Endothelial cell of umbilical vein (primary cell): ENCODE data around the gene CCND3. TPM values are rescaled to one million over a fixed set of nuclear protein-coding genes. Genes with fewer than 3 reads are reported as not detected.
A peak's percentile ranks its signal among the peaks of the same experiment; 100 is the strongest.

Experiments
- BruUV-seq: library from RNA; stranded (reverse); fragments of 400-500 nt; replicated peaks from 2 replicates; lab custom pipeline; 2021; lab: Mats Ljungman, UMichigan
- CTCF ChIA-PET: fragments of 300-600, 350-600 bp; sonication (Branson Sonifier 250); formaldehyde crosslinking; loops from one replicate; lab custom pipeline; 2021; ENCODE audit warnings: antibody characterized with exemption, inconsistent platforms; lab: Charles Lee
- POLR2A ChIA-PET: fragments of 300-600, 350-600 bp; sonication (Branson Sonifier 250); formaldehyde crosslinking; loops from one replicate; lab custom pipeline; 2021; ENCODE audit warnings: antibody characterized with exemption, inconsistent platforms; lab: Charles Lee
- DNase-seq: peaks from one replicate; pipeline ENCODE4 v3.0.0-alpha.2; 2011; ENCODE audit warnings: low read depth, low spot score
- FAIRE-seq: peaks from 2 replicates; lab custom pipeline; 2011; peaks lifted over from hg19 to GRCh38; lab: Jason Lieb, UNC
- H2AFZ ChIP-seq: 2 replicates; pipeline ENCODE4 v1.6.0; 2012; ENCODE audit warnings: low read depth, low read length, control low read depth, inconsistent platforms
- H3K27ac ChIP-seq: 2 replicates; pipeline ENCODE4 v1.5.1; 2011; ENCODE audit warnings: low read depth, mild to moderate bottlenecking, control low read depth, low read length, moderate library complexity; ENCODE audit not compliant: insufficient read depth
- H3K27me3 ChIP-seq, 2 experiments: 2 replicates each; pipeline versions ENCODE4 v1.6.0 to v1.6.1; 2011; ENCODE audit warnings: low read length in 2 of 2, mixed read lengths in 1 of 2; ENCODE audit not compliant: control insufficient read depth in 2 of 2, insufficient read depth in 2 of 2
- H3K36me3 ChIP-seq, 2 experiments: 2 replicates in 1 of 2; 3 replicates in 1 of 2; pipeline ENCODE4 v1.5.1; 2011; ENCODE audit warnings: low read length in 2 of 2, mild to moderate bottlenecking in 1 of 2, moderate library complexity in 1 of 2; ENCODE audit not compliant: control insufficient read depth in 2 of 2, insufficient read depth in 2 of 2; ENCODE audit errors: extremely low read depth in 1 of 2
- H3K4me1 ChIP-seq: 3 replicates; pipeline ENCODE4 v1.5.1; 2011; ENCODE audit warnings: mild to moderate bottlenecking, low read length; ENCODE audit not compliant: control insufficient read depth, insufficient read depth; ENCODE audit errors: extremely low read depth
- H3K4me2 ChIP-seq: 2 replicates; pipeline ENCODE4 v1.6.1; 2011; ENCODE audit warnings: low read length, control low read depth, mixed read lengths; ENCODE audit not compliant: insufficient read depth
- H3K4me3 ChIP-seq, 3 experiments: fragments of 200-600 bp in 1 of 3; sonication (generic), shearing (Covaris generic) in 1 of 3; replicated peaks in 1 of 3; 2 replicates each; pipeline ENCODE4 v1.5.1; 2011 to 2016; ENCODE audit warnings: control low read depth in 3 of 3, low read length in 3 of 3, mild to moderate bottlenecking in 2 of 3, inconsistent platforms in 1 of 3, low read depth in 1 of 3, moderate library complexity in 1 of 3; ENCODE audit not compliant: insufficient read depth in 1 of 3
- H3K79me2 ChIP-seq: 2 replicates; pipeline ENCODE4 v1.6.0; 2012; ENCODE audit warnings: low read length, inconsistent platforms; ENCODE audit not compliant: control insufficient read depth, insufficient read depth
- H3K9ac ChIP-seq: replicated peaks from 2 replicates; pipeline ENCODE3; 2011; ENCODE audit warnings: low read length, control low read depth; ENCODE audit not compliant: insufficient read depth; ENCODE audit errors: extremely low read depth
- H3K9me1 ChIP-seq: replicated peaks from 3 replicates; pipeline ENCODE4 v1.6.0; 2011; ENCODE audit warnings: mild to moderate bottlenecking, low read length; ENCODE audit not compliant: control insufficient read depth, insufficient read depth; ENCODE audit errors: extremely low read depth
- H3K9me3 ChIP-seq: replicated peaks from 2 replicates; pipeline ENCODE4 v1.5.1; 2012; ENCODE audit warnings: low read length, inconsistent platforms; ENCODE audit not compliant: control insufficient read depth, insufficient read depth
- H4K20me1 ChIP-seq: replicated peaks from 2 replicates; pipeline ENCODE3; 2011; ENCODE audit warnings: mild to moderate bottlenecking, low read length; ENCODE audit not compliant: control insufficient read depth, insufficient read depth; ENCODE audit errors: extremely low read depth
- EZH2 ChIP-seq: IDR thresholded peaks from 2 replicates; pipeline ENCODE4 v1.6.1; 2012; ENCODE audit warnings: borderline replicate concordance, low read depth, mild to moderate bottlenecking, moderate library complexity, low read length, inconsistent platforms; ENCODE audit not compliant: severe bottlenecking
- FOS ChIP-seq: IDR thresholded peaks from 2 replicates; pipeline ENCODE4 v1.6.1; 2011; ENCODE audit warnings: mild to moderate bottlenecking, low read length, moderate library complexity, borderline replicate concordance; ENCODE audit not compliant: insufficient read depth
- GATA2 ChIP-seq: IDR thresholded peaks from 2 replicates; pipeline ENCODE4 v1.7.0; 2011; ENCODE audit warnings: low read depth, mild to moderate bottlenecking, moderate library complexity, mixed read lengths, low read length; ENCODE audit not compliant: insufficient read length, insufficient read depth
- JUN ChIP-seq: IDR thresholded peaks from 2 replicates; pipeline ENCODE4 v1.6.1; 2011; ENCODE audit warnings: borderline replicate concordance, low read depth; ENCODE audit not compliant: insufficient read length, insufficient read depth
- MYC ChIP-seq: IDR thresholded peaks from one replicate; pipeline ENCODE4 v1.6.1; 2011; ENCODE audit warnings: mild to moderate bottlenecking, low read depth, low read length
- POLR2A ChIP-seq: IDR thresholded peaks from 2 replicates; pipeline ENCODE4 v1.6.1; 2012; ENCODE audit warnings: low read depth, mild to moderate bottlenecking, control low read depth, low read length
- POLR2AphosphoS5 ChIP-seq: IDR thresholded peaks from 2 replicates; pipeline ENCODE4 v1.6.1; 2012; ENCODE audit warnings: low read depth, mild to moderate bottlenecking, control low read depth, low read length, moderate library complexity; ENCODE audit not compliant: insufficient read depth
- dilution Hi-C: fragments of 300-500 bp; cut with MboI; formaldehyde crosslinking; loops from one replicate; pipeline ENCODE4 v1.15.0; 2019; ENCODE audit warnings: low sequenced_read_pairs; ENCODE audit not compliant: extremely low pct_ligation_motif_present
- intact Hi-C: fragments of 100-400 bp; cut with micrococcal nuclease; formaldehyde crosslinking; loops from one replicate; pipeline ENCODE4 v1.10.0; 2022
- polyA plus RNA-seq, 4 experiments: library from polyadenylated mRNA; depleted of rRNA in 3 of 4; stranded (reverse) in 3 of 4; unstranded in 1 of 4; fragments of >200 nt; gene quantifications; 2 replicates each; pipeline versions ENCODE4 v1.2.1 to v1.2.3, GENCODE V29; 2011 to 2012; ENCODE audit warnings: missing spikeins in 1 of 4
- total RNA-seq: library from RNA; stranded (reverse); gene quantifications from 2 replicates; pipeline ENCODE4 v1.2.3, GENCODE V29; 2021
- TF ChIP-seq, protein P1 (sequence below): IDR thresholded peaks from 2 replicates; pipeline ENCODE4 v1.6.1; 2011; ENCODE audit not compliant: insufficient read depth, insufficient read length
- TF ChIP-seq, protein P2 (sequence below), 2 donors: IDR thresholded peaks; 1 replicate in 1 of 2; 2 replicates in 1 of 2; pipeline ENCODE4 v1.5.1; 2011; ENCODE audit warnings: low read length in 2 of 2, mild to moderate bottlenecking in 2 of 2, moderate library complexity in 2 of 2, control low read depth in 1 of 2, inconsistent platforms in 1 of 2, low read depth in 1 of 2; ENCODE audit not compliant: insufficient read depth in 1 of 2; ENCODE audit errors: extremely low read depth in 1 of 2

Gene CCND3
- total and polyA plus RNA-seq, 2 donors (not counting 3 experiments of a cell fraction or from before 2014, with no cell fraction given) = 87.5 to 98.7 TPM

DNA sequence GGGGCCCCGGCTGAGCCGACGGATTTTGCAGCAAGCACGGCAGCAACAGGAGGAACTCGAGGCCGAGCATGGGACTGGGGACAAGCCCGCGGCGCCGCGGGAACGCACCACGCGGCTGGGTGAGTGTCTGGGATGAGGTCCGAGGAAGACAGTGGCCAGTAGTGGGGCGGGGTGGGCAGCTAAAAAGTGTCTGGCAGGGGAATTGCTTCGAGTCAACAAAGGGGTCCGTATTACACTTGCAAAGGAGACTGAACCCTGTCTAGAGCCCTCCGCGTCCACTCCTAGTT, 20.0 kb downstream of the CCND3 start:
- H3K27me3 ChIP-seq = no peaks in the 10 kb centered on the region
- CTCF ChIA-PET = interaction anchor here (0.8 to 3.4 kb wide), 25 partner anchors 12 to 187 kb away, joined by 3 to 59 read pairs (median 6); partner anchors contain the start of genes CCND3, FRS3, TAF8 and TOMM6
- H3K4me1 ChIP-seq = peaks cover 36% of the 10 kb centered on the region
- no peaks in the 10 kb centered on the region for H4K20me1 ChIP-seq
- dilution Hi-C loops = no loop called here
- H3K27ac ChIP-seq = peak overlapping the region; percentile 94
- peak overlapping the region; percentile 47 for H2AFZ ChIP-seq
- TF ChIP-seq POLR2A (no peak), GATA2 (no peak), POLR2AphosphoS5 (no peak), EZH2 (no peak), MYC (no peak), JUN (no peak), FOS (no peak)
- TF ChIP-seq, protein P1, sequence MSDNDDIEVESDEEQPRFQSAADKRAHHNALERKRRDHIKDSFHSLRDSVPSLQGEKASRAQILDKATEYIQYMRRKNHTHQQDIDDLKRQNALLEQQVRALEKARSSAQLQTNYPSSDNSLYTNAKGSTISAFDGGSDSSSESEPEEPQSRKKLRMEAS = no peak
- TF ChIP-seq, protein P2, sequence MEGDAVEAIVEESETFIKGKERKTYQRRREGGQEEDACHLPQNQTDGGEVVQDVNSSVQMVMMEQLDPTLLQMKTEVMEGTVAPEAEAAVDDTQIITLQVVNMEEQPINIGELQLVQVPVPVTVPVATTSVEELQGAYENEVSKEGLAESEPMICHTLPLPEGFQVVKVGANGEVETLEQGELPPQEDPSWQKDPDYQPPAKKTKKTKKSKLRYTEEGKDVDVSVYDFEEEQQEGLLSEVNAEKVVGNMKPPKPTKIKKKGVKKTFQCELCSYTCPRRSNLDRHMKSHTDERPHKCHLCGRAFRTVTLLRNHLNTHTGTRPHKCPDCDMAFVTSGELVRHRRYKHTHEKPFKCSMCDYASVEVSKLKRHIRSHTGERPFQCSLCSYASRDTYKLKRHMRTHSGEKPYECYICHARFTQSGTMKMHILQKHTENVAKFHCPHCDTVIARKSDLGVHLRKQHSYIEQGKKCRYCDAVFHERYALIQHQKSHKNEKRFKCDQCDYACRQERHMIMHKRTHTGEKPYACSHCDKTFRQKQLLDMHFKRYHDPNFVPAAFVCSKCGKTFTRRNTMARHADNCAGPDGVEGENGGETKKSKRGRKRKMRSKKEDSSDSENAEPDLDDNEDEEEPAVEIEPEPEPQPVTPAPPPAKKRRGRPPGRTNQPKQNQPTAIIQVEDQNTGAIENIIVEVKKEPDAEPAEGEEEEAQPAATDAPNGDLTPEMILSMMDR (IDR thresholded peaks at IDR 0.05; ENCODE audit: extremely low read depth in 1 of 2, insufficient read depth in 1 of 2, low read depth in 1 of 2, low read length in 2 of 2) = no peak
- POLR2A ChIA-PET = interaction anchor here (1.3 kb wide), 2 partner anchors 17 to 135 kb away, joined by 3 to 7 read pairs; partner anchors contain the start of gene TOMM6
- H3K79me2 ChIP-seq = peaks cover 63% of the 10 kb centered on the region
- FAIRE-seq = peak; percentile 74
- H3K4me2 ChIP-seq = peak overlapping the region; percentile 93
- peak overlapping the region; percentile 96 for H3K9ac ChIP-seq
- peak overlapping the region; percentile 54 to 83 (median 82) for H3K4me3 ChIP-seq
- H3K9me3 ChIP-seq = no peaks in the 10 kb centered on the region
- no peaks in the 10 kb centered on the region for H3K9me1 ChIP-seq
- intact Hi-C loops = loop anchor here (1.0 to 2.0 kb wide), 8 partner anchors 15 to 295 kb away; partner anchors contain the start of genes MRPS10, TOMM6 and USP49
- H3K36me3 ChIP-seq = no peaks in the 10 kb centered on the region
- BruUV-seq = no TSS peak
- DNase-seq = no peak
